Astrocyte (in vitro differentiated cells and primary cell): ENCODE measurements around the gene KRTAP6-1.

Experiments
- EZH2 ChIP-seq: IDR thresholded peaks from 2 replicates; pipeline ENCODE4 v1.6.1; 2012; ENCODE audit warnings: mild to moderate bottlenecking, low read length, inconsistent platforms; ENCODE audit not compliant: insufficient read depth
- TF ChIP-seq, protein P1 (sequence below): IDR thresholded peaks from 2 replicates; pipeline ENCODE4 v1.5.1; 2011; ENCODE audit warnings: low read depth, mild to moderate bottlenecking, inconsistent platforms, low read length, moderate library complexity; ENCODE audit not compliant: insufficient read depth

DNA sequence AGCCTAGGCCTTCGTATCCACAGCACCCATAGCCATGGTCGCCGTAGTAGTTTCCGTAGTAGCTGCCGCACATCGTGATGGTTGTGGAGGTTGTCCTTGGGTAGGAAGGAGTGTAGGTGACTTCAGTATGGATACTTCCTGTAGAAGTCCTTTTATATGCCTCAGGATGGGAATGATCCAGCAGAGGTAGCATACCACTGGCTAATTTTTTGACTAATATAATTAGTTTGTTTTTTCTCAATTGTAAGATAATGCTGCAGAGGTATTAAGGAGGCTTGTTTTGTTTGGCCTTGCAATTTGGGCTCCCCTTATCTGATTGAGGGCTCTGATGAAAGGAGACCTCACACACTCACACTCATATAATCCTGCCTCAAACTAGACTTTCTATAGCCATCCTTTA is 14.9 kb downstream of the KRTAP6-1 start, which contains the start of gene KRTAP6-2:
- TF ChIP-seq, protein P1, sequence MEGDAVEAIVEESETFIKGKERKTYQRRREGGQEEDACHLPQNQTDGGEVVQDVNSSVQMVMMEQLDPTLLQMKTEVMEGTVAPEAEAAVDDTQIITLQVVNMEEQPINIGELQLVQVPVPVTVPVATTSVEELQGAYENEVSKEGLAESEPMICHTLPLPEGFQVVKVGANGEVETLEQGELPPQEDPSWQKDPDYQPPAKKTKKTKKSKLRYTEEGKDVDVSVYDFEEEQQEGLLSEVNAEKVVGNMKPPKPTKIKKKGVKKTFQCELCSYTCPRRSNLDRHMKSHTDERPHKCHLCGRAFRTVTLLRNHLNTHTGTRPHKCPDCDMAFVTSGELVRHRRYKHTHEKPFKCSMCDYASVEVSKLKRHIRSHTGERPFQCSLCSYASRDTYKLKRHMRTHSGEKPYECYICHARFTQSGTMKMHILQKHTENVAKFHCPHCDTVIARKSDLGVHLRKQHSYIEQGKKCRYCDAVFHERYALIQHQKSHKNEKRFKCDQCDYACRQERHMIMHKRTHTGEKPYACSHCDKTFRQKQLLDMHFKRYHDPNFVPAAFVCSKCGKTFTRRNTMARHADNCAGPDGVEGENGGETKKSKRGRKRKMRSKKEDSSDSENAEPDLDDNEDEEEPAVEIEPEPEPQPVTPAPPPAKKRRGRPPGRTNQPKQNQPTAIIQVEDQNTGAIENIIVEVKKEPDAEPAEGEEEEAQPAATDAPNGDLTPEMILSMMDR = no peak
- TF ChIP-seq EZH2 = no peak
